Parathyroid adenoma (tissue), 2 donors: ENCODE results near the gene RPS27L.

Source experiments
- H2AFZ ChIP-seq: fragments of 300-600 bp; sonication (generic); one replicate; pipeline ENCODE4 v1.7.0; 2017; ENCODE audit warnings: antibody characterized with exemption, mild to moderate bottlenecking
- H3K27ac ChIP-seq: fragments of 300-600 bp; sonication (generic); one replicate; pipeline ENCODE4 v1.7.0; 2017
- H3K27me3 ChIP-seq: fragments of 300-600 bp; sonication (generic); one replicate; pipeline ENCODE4 v1.7.0; 2017; ENCODE audit warnings: low read length; ENCODE audit not compliant: control insufficient read depth, insufficient read depth
- H3K36me3 ChIP-seq: fragments of 300-600 bp; sonication (generic); one replicate; pipeline ENCODE4 v1.7.0; 2017; ENCODE audit warnings: low read length; ENCODE audit not compliant: control insufficient read depth, insufficient read depth
- H3K4me1 ChIP-seq: fragments of 300-600 bp; sonication (generic); one replicate; pipeline ENCODE4 v1.7.0; 2017; ENCODE audit warnings: control low read depth
- H3K4me2 ChIP-seq: fragments of 300-600 bp; sonication (generic); one replicate; pipeline ENCODE4 v1.7.0; 2017; ENCODE audit warnings: low read length
- H3K4me3 ChIP-seq: fragments of 300-600 bp; sonication (generic); one replicate; pipeline ENCODE4 v1.7.0; 2017; ENCODE audit warnings: low read depth, low read length
- H3K79me2 ChIP-seq: fragments of 300-600 bp; sonication (generic); one replicate; pipeline ENCODE4 v1.7.0; 2017; ENCODE audit warnings: control low read depth
- H3K9ac ChIP-seq: fragments of 300-600 bp; sonication (generic); one replicate; pipeline ENCODE4 v1.7.0; 2017; ENCODE audit warnings: mild to moderate bottlenecking
- H3K9me3 ChIP-seq: fragments of 300-600 bp; sonication (generic); one replicate; pipeline ENCODE4 v1.7.0; 2017; ENCODE audit warnings: low read length; ENCODE audit not compliant: control insufficient read depth
- CTCF ChIP-seq: fragments of 300-600 bp; sonication (generic); IDR thresholded peaks from one replicate; pipeline ENCODE4 v1.7.0; 2017; ENCODE audit warnings: antibody characterized with exemption, mild to moderate bottlenecking
- donor health status: primary hyperparathyroidism.

RPS27L gene

GRCh38 chr15:63180746-63181145, 23.5 kb upstream of the RPS27L start:
- Histone ChIP-seq H3K4me1 (no peaks in the 10 kb centered on the region), H3K27ac (no peak overlapping the region), H3K9ac (no peak overlapping the region), H2AFZ (no peak overlapping the region), H3K9me3 (no peaks in the 10 kb centered on the region), H3K27me3 (no peaks in the 10 kb centered on the region), H3K36me3 (no peaks in the 10 kb centered on the region), H3K79me2 (no peaks in the 10 kb centered on the region), H3K4me3 (no peak overlapping the region), H3K4me2 (no peak overlapping the region)
- no peak for TF ChIP-seq CTCF

- no peak overlapping the region for H3K27ac ChIP-seq
- TF ChIP-seq CTCF = no peak
- no peak overlapping the region for H3K4me3 ChIP-seq
- H3K36me3 ChIP-seq = no peaks in the 10 kb centered on the region
- H3K9ac ChIP-seq = no peak overlapping the region
- no peaks in the 10 kb centered on the region for H3K27me3 ChIP-seq
- H3K9me3 ChIP-seq = no peaks in the 10 kb centered on the region
- H2AFZ ChIP-seq = peak overlapping the region; percentile 17
- H3K79me2 ChIP-seq = no peaks in the 10 kb centered on the region
- no peaks in the 10 kb centered on the region for H3K4me1 ChIP-seq
- no peak overlapping the region for H3K4me2 ChIP-seq
These were observed 20.8 kb upstream of the RPS27L start for GRCh38 chr15:63178034-63178433.

- Histone ChIP-seq H3K79me2 (no peaks in the 10 kb centered on the region), H3K9ac (no peak overlapping the region), H3K27me3 (no peaks in the 10 kb centered on the region), H2AFZ (no peak overlapping the region), H3K4me1 (no peaks in the 10 kb centered on the region), H3K4me2 (no peak overlapping the region), H3K36me3 (no peaks in the 10 kb centered on the region), H3K9me3 (no peaks in the 10 kb centered on the region), H3K4me3 (no peak overlapping the region), H3K27ac (no peak overlapping the region)
- no peak for TF ChIP-seq CTCF
These were observed 19.0 kb upstream of the RPS27L start for GRCh38 chr15:63176302-63176701.

- H3K4me3 ChIP-seq = no peak overlapping the region
- H3K4me2 ChIP-seq = no peak overlapping the region
- H2AFZ ChIP-seq = no peak overlapping the region
- TF ChIP-seq CTCF = no peak
- H3K4me1 ChIP-seq = no peaks in the 10 kb centered on the region
- no peaks in the 10 kb centered on the region for H3K79me2 ChIP-seq
- no peak overlapping the region for H3K27ac ChIP-seq
- no peaks in the 10 kb centered on the region for H3K27me3 ChIP-seq
- no peaks in the 10 kb centered on the region for H3K9me3 ChIP-seq
- H3K36me3 ChIP-seq = no peaks in the 10 kb centered on the region
- no peak overlapping the region for H3K9ac ChIP-seq
These were observed 15.7 kb upstream of the RPS27L start for GRCh38 chr15:63172851-63173451.

GRCh38 chr15:63172376-63172775, 15.1 kb upstream of the RPS27L start:
- H3K4me1 ChIP-seq = no peaks in the 10 kb centered on the region

More at GRCh38 chr15:63172376-63172775, 15.1 kb upstream of the RPS27L start:
- H3K36me3 ChIP-seq = no peaks in the 10 kb centered on the region
- TF ChIP-seq CTCF = no peak
- H2AFZ ChIP-seq = no peak overlapping the region
- H3K27ac ChIP-seq = no peak overlapping the region
- no peak overlapping the region for H3K4me2 ChIP-seq
- no peaks in the 10 kb centered on the region for H3K79me2 ChIP-seq
- no peaks in the 10 kb centered on the region for H3K27me3 ChIP-seq
- no peak overlapping the region for H3K4me3 ChIP-seq
- H3K9ac ChIP-seq = no peak overlapping the region
- no peaks in the 10 kb centered on the region for H3K9me3 ChIP-seq
